Ovary (tissue), 3 donors: Measurements from ENCODE around the gene MSANTD2.

Source experiments
- POLR2A ChIP-seq: fragments of 450-650 bp; IDR thresholded peaks from one replicate; pipeline ENCODE4 v1.6.1; 2017; ENCODE audit warnings: antibody characterized with exemption, mild to moderate bottlenecking, moderate library complexity
- TF ChIP-seq, protein P1 (sequence below), 3 donors: fragments of 450-650 bp in 2 of 3; fragments of 200-600 bp in 1 of 3; IDR thresholded peaks; one replicate each; pipeline versions ENCODE4 v1.5.1 to v1.8.0; 2016 to 2022; ENCODE audit warnings: antibody characterized with exemption in 3 of 3, mild to moderate bottlenecking in 1 of 3
- donor health status: DM: no; HTN: no; CAD: no.

DNA sequence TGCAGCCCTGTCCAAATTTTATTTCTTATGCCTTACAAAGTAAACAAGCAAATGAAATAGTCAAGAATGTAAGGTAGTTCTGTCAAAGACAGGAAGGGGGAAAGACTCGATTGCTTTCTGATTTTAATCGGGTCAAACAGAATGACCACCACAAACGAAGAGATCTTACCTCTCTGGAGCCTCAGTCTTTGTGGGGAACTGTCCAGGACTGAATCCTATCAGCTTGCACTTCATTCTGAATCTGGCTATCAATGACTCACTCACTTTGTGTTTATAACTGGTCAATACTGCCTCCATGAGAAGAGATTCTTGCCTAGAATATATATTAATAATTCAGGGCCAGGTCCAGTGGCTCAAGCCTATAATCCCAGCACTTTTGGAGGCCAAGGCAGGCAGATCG is 17.2 kb downstream of the MSANTD2 start:
- no peak for TF ChIP-seq POLR2A
- TF ChIP-seq, protein P1, sequence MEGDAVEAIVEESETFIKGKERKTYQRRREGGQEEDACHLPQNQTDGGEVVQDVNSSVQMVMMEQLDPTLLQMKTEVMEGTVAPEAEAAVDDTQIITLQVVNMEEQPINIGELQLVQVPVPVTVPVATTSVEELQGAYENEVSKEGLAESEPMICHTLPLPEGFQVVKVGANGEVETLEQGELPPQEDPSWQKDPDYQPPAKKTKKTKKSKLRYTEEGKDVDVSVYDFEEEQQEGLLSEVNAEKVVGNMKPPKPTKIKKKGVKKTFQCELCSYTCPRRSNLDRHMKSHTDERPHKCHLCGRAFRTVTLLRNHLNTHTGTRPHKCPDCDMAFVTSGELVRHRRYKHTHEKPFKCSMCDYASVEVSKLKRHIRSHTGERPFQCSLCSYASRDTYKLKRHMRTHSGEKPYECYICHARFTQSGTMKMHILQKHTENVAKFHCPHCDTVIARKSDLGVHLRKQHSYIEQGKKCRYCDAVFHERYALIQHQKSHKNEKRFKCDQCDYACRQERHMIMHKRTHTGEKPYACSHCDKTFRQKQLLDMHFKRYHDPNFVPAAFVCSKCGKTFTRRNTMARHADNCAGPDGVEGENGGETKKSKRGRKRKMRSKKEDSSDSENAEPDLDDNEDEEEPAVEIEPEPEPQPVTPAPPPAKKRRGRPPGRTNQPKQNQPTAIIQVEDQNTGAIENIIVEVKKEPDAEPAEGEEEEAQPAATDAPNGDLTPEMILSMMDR (IDR thresholded peaks at IDR 0.05), result no peak
